ENCODE measurements around the gene LRP4.

GRCh38 chr11:46914910-46915309 is 3.4 kb downstream of the LRP4 start:
- TF ChIP-seq CTCF (IDR thresholded peaks at IDR 0.05): no peak
- no peak for TF ChIP-seq POLR2A (IDR thresholded peaks at IDR 0.05)

Data from testis (tissue), 2 donors.